ENCODE measurements around the gene MRPS2. TPM values are rescaled to one million over a fixed set of nuclear protein-coding genes. Genes with fewer than 3 reads are reported as not detected.

The MRPS2 gene
- total and polyA plus RNA-seq, 2 experiments from 2014 or later = 83.2 to 116 TPM

DNA sequence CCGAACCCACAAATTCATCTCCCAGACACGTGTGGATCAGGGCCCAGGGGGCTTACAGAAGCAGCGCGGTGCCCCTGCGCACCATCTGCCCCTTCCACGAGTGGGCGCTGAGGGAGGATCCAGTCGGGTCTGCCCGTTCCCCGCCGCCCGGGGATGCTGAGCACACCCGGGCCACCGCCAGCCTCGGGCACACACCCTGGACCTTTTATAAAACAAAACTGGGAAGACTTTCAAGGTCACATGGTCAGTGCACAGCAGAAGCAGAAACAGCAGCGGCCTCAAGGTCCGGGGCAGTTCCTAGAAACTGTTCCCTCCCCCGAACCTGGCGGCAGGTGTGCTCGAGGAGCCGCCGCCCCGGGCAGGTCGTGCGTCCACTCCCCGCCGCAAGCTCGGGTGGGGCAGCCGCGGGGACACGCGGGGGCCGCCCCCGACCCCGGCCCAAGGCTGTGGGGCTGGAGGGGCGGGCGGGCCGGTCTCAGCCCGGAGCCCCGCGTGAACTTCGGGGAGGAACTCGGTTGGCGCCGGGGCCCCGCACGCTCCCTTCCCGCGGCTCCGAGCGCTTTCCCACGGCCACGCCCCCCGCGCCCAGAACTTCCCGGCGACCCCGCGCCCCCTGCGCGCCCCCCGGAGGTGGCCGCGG lies 21.5 kb upstream of the MRPS2 start:
- no peak overlapping the region for H2AFZ ChIP-seq
- DNase-seq (ENCODE audit: low spot score) = peak; percentile 65

DNA sequence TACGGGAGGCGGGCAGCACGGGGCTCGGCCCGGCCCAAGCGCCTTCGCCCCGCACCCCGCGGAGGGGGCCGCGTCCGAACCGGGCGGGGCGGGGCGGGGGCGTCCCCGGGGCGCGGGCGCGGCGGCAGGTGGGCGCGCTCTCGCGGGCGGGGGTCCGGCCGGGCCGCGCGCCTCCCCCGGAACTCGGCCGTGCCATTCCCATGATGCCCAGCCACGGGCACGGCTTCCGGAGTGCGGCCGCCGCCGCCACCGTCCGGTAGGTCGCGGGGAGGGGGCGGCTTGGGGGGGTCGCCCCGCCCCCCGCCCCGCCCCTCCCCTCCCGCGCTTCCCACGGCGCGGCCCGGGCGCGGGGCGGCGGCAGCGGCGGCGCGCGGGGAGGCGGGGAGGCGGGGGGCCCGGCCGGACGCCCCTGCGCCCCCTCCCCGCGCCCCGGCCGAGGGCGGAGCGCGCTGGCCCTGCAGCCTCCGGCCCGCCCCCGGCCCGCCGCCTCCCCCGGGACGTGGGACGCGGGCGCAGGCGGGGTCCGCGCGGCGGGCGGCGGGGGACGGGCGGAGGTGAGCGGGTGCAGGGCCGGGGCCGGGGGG lies 20.9 kb upstream of the MRPS2 start, which contains the start of gene PPP1R26:
TSS of gene PPP1R26 (plus strand) at position 314 of the 584 bp plus-strand sequence. CDS start 4,729 bp downstream, outside the sequence.
- ATAC-seq = peak; percentile 5; the same call in 1 of the 3 replicates
- peak within 1 kb of the TSS; percentile 63; the same call in 1 of the 2 replicates for H3K27ac ChIP-seq (ENCODE audit: low read depth)
- peak within 1 kb of the TSS; percentile 81 for H3K4me3 Mint-ChIP-seq
- peaks cover 7% of the 10 kb centered on the region; the same call in 1 of the 2 replicates for H4K20me1 ChIP-seq (replicated peaks; ENCODE audit: insufficient read depth)
- no peaks in the 10 kb centered on the region for H3K9me3 Mint-ChIP-seq
- peak within 1 kb of the TSS; percentile 92 for H3K4me2 ChIP-seq
- H3K4me1 Mint-ChIP-seq = peaks cover 9% of the 10 kb centered on the region
- H3K4me1 ChIP-seq (ENCODE audit: insufficient read depth) = peaks cover 10% of the 10 kb centered on the region
- H3K27ac Mint-ChIP-seq = no peak within 1 kb of the TSS
- peak within 1 kb of the TSS; percentile 86 for H3K4me3 ChIP-seq
- H3K27me3 ChIP-seq (ENCODE audit: insufficient read depth) = no peaks in the 10 kb centered on the region
- TF ChIP-seq EZH2 (IDR thresholded peaks at IDR 0.05; ENCODE audit: low read depth, unreplicated experiment) (no peak), POLR2AphosphoS5 (IDR thresholded peaks at IDR 0.05; ENCODE audit: low read depth) (no peak), ZNF114 (CRISPR knock-in tag; IDR thresholded peaks at IDR 0.05) (no peak), NANOG (IDR thresholded peaks at IDR 0.05; ENCODE audit: borderline replicate concordance) (no peak), EZH2phosphoT487 (IDR thresholded peaks at IDR 0.05; ENCODE audit: unreplicated experiment) (no peak), CREB1 (CRISPR knock-in tag; IDR thresholded peaks at IDR 0.05; ENCODE audit: low read depth) (no peak)
- TF ChIP-seq, protein P1, sequence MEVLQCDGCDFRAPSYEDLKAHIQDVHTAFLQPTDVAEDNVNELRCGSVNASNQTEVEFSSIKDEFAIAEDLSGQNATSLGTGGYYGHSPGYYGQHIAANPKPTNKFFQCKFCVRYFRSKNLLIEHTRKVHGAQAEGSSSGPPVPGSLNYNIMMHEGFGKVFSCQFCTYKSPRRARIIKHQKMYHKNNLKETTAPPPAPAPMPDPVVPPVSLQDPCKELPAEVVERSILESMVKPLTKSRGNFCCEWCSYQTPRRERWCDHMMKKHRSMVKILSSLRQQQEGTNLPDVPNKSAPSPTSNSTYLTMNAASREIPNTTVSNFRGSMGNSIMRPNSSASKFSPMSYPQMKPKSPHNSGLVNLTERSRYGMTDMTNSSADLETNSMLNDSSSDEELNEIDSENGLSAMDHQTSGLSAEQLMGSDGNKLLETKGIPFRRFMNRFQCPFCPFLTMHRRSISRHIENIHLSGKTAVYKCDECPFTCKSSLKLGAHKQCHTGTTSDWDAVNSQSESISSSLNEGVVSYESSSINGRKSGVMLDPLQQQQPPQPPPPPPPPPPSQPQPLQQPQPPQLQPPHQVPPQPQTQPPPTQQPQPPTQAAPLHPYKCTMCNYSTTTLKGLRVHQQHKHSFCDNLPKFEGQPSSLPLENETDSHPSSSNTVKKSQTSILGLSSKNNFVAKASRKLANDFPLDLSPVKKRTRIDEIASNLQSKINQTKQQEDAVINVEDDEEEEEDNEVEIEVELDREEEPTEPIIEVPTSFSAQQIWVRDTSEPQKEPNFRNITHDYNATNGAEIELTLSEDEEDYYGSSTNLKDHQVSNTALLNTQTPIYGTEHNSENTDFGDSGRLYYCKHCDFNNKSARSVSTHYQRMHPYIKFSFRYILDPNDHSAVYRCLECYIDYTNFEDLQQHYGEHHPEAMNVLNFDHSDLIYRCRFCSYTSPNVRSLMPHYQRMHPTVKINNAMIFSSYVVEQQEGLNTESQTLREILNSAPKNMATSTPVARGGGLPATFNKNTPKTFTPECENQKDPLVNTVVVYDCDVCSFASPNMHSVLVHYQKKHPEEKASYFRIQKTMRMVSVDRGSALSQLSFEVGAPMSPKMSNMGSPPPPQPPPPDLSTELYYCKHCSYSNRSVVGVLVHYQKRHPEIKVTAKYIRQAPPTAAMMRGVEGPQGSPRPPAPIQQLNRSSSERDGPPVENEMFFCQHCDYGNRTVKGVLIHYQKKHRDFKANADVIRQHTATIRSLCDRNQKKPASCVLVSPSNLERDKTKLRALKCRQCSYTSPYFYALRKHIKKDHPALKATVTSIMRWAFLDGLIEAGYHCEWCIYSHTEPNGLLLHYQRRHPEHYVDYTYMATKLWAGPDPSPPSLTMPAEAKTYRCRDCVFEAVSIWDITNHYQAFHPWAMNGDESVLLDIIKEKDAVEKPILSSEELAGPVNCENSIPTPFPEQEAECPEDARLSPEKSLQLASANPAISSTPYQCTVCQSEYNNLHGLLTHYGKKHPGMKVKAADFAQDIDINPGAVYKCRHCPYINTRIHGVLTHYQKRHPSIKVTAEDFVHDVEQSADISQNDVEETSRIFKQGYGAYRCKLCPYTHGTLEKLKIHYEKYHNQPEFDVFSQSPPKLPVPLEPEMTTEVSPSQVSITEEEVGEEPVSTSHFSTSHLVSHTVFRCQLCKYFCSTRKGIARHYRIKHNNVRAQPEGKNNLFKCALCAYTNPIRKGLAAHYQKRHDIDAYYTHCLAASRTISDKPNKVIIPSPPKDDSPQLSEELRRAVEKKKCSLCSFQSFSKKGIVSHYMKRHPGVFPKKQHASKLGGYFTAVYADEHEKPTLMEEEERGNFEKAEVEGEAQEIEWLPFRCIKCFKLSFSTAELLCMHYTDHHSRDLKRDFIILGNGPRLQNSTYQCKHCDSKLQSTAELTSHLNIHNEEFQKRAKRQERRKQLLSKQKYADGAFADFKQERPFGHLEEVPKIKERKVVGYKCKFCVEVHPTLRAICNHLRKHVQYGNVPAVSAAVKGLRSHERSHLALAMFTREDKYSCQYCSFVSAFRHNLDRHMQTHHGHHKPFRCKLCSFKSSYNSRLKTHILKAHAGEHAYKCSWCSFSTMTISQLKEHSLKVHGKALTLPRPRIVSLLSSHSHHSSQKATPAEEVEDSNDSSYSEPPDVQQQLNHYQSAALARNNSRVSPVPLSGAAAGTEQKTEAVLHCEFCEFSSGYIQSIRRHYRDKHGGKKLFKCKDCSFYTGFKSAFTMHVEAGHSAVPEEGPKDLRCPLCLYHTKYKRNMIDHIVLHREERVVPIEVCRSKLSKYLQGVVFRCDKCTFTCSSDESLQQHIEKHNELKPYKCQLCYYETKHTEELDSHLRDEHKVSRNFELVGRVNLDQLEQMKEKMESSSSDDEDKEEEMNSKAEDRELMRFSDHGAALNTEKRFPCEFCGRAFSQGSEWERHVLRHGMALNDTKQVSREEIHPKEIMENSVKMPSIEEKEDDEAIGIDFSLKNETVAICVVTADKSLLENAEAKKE (CRISPR knock-in tag; IDR thresholded peaks at IDR 0.05) = no peak
- H3F3A ChIP-seq (replicated peaks; ENCODE audit: low read depth) = peaks cover 12% of the 10 kb centered on the region; the same call in 1 of the 2 replicates
- DNase-seq (ENCODE audit: low spot score) = peak; percentile 35
- H3K27me3 Mint-ChIP-seq (ENCODE audit: insufficient read depth, low read depth, poor library complexity) = peaks cover 9% of the 10 kb centered on the region
- H2AFZ ChIP-seq = peak within 1 kb of the TSS; percentile 66; the same call in 1 of the 2 replicates
- H3K9me2 ChIP-seq (ENCODE audit: insufficient read depth) = no peaks in the 10 kb centered on the region
- H3K36me3 Mint-ChIP-seq (ENCODE audit: low read depth) = peaks cover 15% of the 10 kb centered on the region
- H3K79me2 ChIP-seq (replicated peaks; ENCODE audit: insufficient read depth) = peaks cover 31% of the 10 kb centered on the region
- H3K36me3 ChIP-seq (ENCODE audit: insufficient read depth) = peaks cover 7% of the 10 kb centered on the region; the same call in 1 of the 2 replicates

More for the DNA sequence above, 21.5 kb upstream of the MRPS2 start:
- H3K36me3 Mint-ChIP-seq (ENCODE audit: low read depth) = peaks cover 9% of the 10 kb centered on the region
- Histone ChIP-seq H3K4me2 (peak overlapping the region; percentile 70), H3K9me2 (ENCODE audit: insufficient read depth) (no peaks in the 10 kb centered on the region), H3K27ac (ENCODE audit: low read depth) (no peak overlapping the region), H3K4me3 (peak overlapping the region; percentile 65), H3K4me1 (ENCODE audit: insufficient read depth) (peaks cover 10% of the 10 kb centered on the region), H3K36me3 (ENCODE audit: insufficient read depth) (peaks cover 2% of the 10 kb centered on the region; the same call in 1 of the 2 replicates), H3F3A (replicated peaks; ENCODE audit: low read depth) (peaks cover 12% of the 10 kb centered on the region; the same call in 1 of the 2 replicates), H3K27me3 (ENCODE audit: insufficient read depth) (no peaks in the 10 kb centered on the region), H4K20me1 (replicated peaks; ENCODE audit: insufficient read depth) (peaks cover 7% of the 10 kb centered on the region; the same call in 1 of the 2 replicates), H3K79me2 (replicated peaks; ENCODE audit: insufficient read depth) (peaks cover 31% of the 10 kb centered on the region)
- H3K27me3 Mint-ChIP-seq (ENCODE audit: insufficient read depth, low read depth, poor library complexity) = peaks cover 9% of the 10 kb centered on the region
- ATAC-seq = peak; percentile 24
- TF ChIP-seq, protein P2, sequence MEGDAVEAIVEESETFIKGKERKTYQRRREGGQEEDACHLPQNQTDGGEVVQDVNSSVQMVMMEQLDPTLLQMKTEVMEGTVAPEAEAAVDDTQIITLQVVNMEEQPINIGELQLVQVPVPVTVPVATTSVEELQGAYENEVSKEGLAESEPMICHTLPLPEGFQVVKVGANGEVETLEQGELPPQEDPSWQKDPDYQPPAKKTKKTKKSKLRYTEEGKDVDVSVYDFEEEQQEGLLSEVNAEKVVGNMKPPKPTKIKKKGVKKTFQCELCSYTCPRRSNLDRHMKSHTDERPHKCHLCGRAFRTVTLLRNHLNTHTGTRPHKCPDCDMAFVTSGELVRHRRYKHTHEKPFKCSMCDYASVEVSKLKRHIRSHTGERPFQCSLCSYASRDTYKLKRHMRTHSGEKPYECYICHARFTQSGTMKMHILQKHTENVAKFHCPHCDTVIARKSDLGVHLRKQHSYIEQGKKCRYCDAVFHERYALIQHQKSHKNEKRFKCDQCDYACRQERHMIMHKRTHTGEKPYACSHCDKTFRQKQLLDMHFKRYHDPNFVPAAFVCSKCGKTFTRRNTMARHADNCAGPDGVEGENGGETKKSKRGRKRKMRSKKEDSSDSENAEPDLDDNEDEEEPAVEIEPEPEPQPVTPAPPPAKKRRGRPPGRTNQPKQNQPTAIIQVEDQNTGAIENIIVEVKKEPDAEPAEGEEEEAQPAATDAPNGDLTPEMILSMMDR (conservative IDR thresholded peaks at IDR 0.05; ENCODE audit: low read depth in 2 of 2) = peak in 1 of 2 experiments; percentile 27; a peak in 2 of 4 replicates
- TF ChIP-seq, protein P3, sequence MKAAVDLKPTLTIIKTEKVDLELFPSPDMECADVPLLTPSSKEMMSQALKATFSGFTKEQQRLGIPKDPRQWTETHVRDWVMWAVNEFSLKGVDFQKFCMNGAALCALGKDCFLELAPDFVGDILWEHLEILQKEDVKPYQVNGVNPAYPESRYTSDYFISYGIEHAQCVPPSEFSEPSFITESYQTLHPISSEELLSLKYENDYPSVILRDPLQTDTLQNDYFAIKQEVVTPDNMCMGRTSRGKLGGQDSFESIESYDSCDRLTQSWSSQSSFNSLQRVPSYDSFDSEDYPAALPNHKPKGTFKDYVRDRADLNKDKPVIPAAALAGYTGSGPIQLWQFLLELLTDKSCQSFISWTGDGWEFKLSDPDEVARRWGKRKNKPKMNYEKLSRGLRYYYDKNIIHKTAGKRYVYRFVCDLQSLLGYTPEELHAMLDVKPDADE (IDR thresholded peaks at IDR 0.05) = no peak
- TF ChIP-seq POLR2AphosphoS5 (IDR thresholded peaks at IDR 0.05; ENCODE audit: low read depth) = 0 out of 2 replicates have a peak, but pooled peaks have one; percentile 7
- H3K27ac Mint-ChIP-seq = no peak overlapping the region
- H3K4me3 Mint-ChIP-seq = peak overlapping the region; percentile 81
- H3K4me1 Mint-ChIP-seq = peaks cover 9% of the 10 kb centered on the region
- H3K9me3 Mint-ChIP-seq = no peaks in the 10 kb centered on the region
